Caco-2 (cell line): ENCODE data around the gene ADGRD1. TPM values are rescaled to one million over a fixed set of nuclear protein-coding genes. Genes with fewer than 3 reads are reported as not detected.

Experiments
- BruUV-seq: library from RNA; stranded (reverse); fragments of 400-500 nt; replicated peaks from 2 replicates; lab custom pipeline; 2021; lab: Mats Ljungman, UMichigan
- CTCF ChIA-PET: fragments of 300-600 bp; sonication (Branson Sonifier 250); formaldehyde crosslinking; loops from one replicate; lab custom pipeline; 2022; ENCODE audit warnings: antibody characterized with exemption; lab: Charles Lee
- POLR2A ChIA-PET: fragments of 300-600 bp; sonication (Branson Sonifier 250); formaldehyde crosslinking; loops from one replicate; lab custom pipeline; 2022; ENCODE audit warnings: antibody characterized with exemption; lab: Charles Lee
- DNase-seq, 2 experiments: peaks; one replicate each; pipeline versions ENCODE4 v3.0.0 to v3.0.0-alpha.2; 2020 to 2022
- H3K27me3 ChIP-seq: replicated peaks from 2 replicates; pipeline ENCODE4 v1.6.0; 2011; ENCODE audit warnings: low read length; ENCODE audit not compliant: control insufficient read depth, insufficient read depth
- H3K36me3 ChIP-seq: 2 replicates; pipeline ENCODE4 v1.5.1; 2011; ENCODE audit warnings: low read length; ENCODE audit not compliant: control insufficient read depth, insufficient read depth
- H3K4me1 ChIP-seq: fragments of 250-450 bp; sonication (Bioruptor Pico); 2 replicates; pipeline ENCODE4 v1.5.1; 2020; ENCODE audit warnings: mild to moderate bottlenecking
- H3K4me3 ChIP-seq: 2 replicates; pipeline ENCODE4 v1.5.1; 2011; ENCODE audit warnings: low read depth, mild to moderate bottlenecking, control low read depth, low read length
- H3K9me3 ChIP-seq: fragments of 250-450 bp; sonication (Bioruptor Pico); 2 replicates; pipeline ENCODE4 v1.5.1; 2020; ENCODE audit warnings: mild to moderate bottlenecking, moderate library complexity
- H3K27ac Mint-ChIP-seq: one replicate; pipeline ENCODE4 v1.8.0; 2022; ENCODE audit warnings: mixed read lengths; ENCODE audit not compliant: unreplicated experiment
- H3K27me3 Mint-ChIP-seq: one replicate; pipeline ENCODE4 v1.8.0; 2022; ENCODE audit warnings: mixed read lengths; ENCODE audit not compliant: insufficient read depth, unreplicated experiment
- H3K36me3 Mint-ChIP-seq: one replicate; pipeline ENCODE4 v1.8.0; 2022; ENCODE audit warnings: mild to moderate bottlenecking, mixed read lengths; ENCODE audit not compliant: insufficient read depth, unreplicated experiment
- H3K4me1 Mint-ChIP-seq: one replicate; pipeline ENCODE4 v1.8.0; 2022; ENCODE audit warnings: low read depth, mixed read lengths; ENCODE audit not compliant: unreplicated experiment
- H3K4me3 Mint-ChIP-seq: one replicate; pipeline ENCODE4 v1.8.0; 2022; ENCODE audit warnings: mild to moderate bottlenecking, moderate library complexity, mixed read lengths; ENCODE audit not compliant: unreplicated experiment
- H3K9me3 Mint-ChIP-seq: one replicate; pipeline ENCODE4 v1.8.0; 2022; ENCODE audit warnings: mixed read lengths; ENCODE audit not compliant: unreplicated experiment
- intact Hi-C: fragments of 100-400 bp; cut with micrococcal nuclease; formaldehyde crosslinking; loops from one replicate; pipeline ENCODE4 v1.10.0; 2022; ENCODE audit not compliant: unreplicated experiment
- total RNA-seq: library from RNA; stranded (reverse); gene quantifications from 2 replicates; pipeline ENCODE4 v1.2.3, GENCODE V29; 2022
- TF ChIP-seq, protein P1 (sequence below), 2 experiments: fragments of 200-600 bp in 1 of 2; IDR thresholded peaks; 1 replicate in 1 of 2; 2 replicates in 1 of 2; pipeline versions ENCODE4 v1.5.1 to v1.8.0; 2011 to 2022; ENCODE audit warnings: antibody characterized with exemption in 1 of 2, control low read depth in 1 of 2, inconsistent platforms in 1 of 2, low read depth in 1 of 2, low read length in 1 of 2, mild to moderate bottlenecking in 1 of 2, moderate library complexity in 1 of 2; ENCODE audit not compliant: insufficient read depth in 1 of 2, severe bottlenecking in 1 of 2, unreplicated experiment in 1 of 2

Gene ADGRD1
- total RNA-seq, 1 experiment from 2014 or later, result 3.6 TPM

- Mint-ChIP-seq H3K27me3 (peaks cover 12% of the 10 kb centered on the region), H3K4me1 (no peaks in the 10 kb centered on the region), H3K4me3 (no peak overlapping the region), H3K36me3 (no peaks in the 10 kb centered on the region), H3K27ac (no peak overlapping the region), H3K9me3 (no peaks in the 10 kb centered on the region)
- no peak overlapping the region for H3K4me3 ChIP-seq
- no TSS peak for BruUV-seq
- intact Hi-C loops, result no loop called here
- H3K36me3 ChIP-seq, result no peaks in the 10 kb centered on the region
- TF ChIP-seq, protein P1, sequence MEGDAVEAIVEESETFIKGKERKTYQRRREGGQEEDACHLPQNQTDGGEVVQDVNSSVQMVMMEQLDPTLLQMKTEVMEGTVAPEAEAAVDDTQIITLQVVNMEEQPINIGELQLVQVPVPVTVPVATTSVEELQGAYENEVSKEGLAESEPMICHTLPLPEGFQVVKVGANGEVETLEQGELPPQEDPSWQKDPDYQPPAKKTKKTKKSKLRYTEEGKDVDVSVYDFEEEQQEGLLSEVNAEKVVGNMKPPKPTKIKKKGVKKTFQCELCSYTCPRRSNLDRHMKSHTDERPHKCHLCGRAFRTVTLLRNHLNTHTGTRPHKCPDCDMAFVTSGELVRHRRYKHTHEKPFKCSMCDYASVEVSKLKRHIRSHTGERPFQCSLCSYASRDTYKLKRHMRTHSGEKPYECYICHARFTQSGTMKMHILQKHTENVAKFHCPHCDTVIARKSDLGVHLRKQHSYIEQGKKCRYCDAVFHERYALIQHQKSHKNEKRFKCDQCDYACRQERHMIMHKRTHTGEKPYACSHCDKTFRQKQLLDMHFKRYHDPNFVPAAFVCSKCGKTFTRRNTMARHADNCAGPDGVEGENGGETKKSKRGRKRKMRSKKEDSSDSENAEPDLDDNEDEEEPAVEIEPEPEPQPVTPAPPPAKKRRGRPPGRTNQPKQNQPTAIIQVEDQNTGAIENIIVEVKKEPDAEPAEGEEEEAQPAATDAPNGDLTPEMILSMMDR (IDR thresholded peaks at IDR 0.05; ENCODE audit: insufficient read depth in 1 of 2, low read depth in 1 of 2, low read length in 1 of 2, severe bottlenecking in 1 of 2, unreplicated experiment in 1 of 2), result no peak
- ChIA-PET CTCF (no interaction called here), POLR2A (no interaction called here)
- no peak for DNase-seq
- no peaks in the 10 kb centered on the region for H3K27me3 ChIP-seq
- H3K9me3 ChIP-seq, result no peaks in the 10 kb centered on the region; the same call in 1 of the 2 replicates
- H3K4me1 ChIP-seq, result no peaks in the 10 kb centered on the region
These were observed 223.2 kb downstream of the ADGRD1 start for GRCh38 chr12:131176926-131177325.

- Histone ChIP-seq H3K4me3 (no peak overlapping the region), H3K27me3 (no peaks in the 10 kb centered on the region), H3K4me1 (no peaks in the 10 kb centered on the region), H3K36me3 (no peaks in the 10 kb centered on the region), H3K9me3 (no peaks in the 10 kb centered on the region; the same call in 1 of the 2 replicates)
- BruUV-seq, result no TSS peak
- ChIA-PET POLR2A (no interaction called here), CTCF (no interaction called here)
- TF ChIP-seq, protein P1 (IDR thresholded peaks at IDR 0.05; ENCODE audit: insufficient read depth in 1 of 2, low read depth in 1 of 2, low read length in 1 of 2, severe bottlenecking in 1 of 2, unreplicated experiment in 1 of 2), result no peak
- DNase-seq, result no peak
- intact Hi-C loops, result no loop called here
- no peaks in the 10 kb centered on the region for H3K36me3 Mint-ChIP-seq
- H3K4me3 Mint-ChIP-seq, result no peak overlapping the region
- no peaks in the 10 kb centered on the region for H3K4me1 Mint-ChIP-seq
- H3K27me3 Mint-ChIP-seq, result peaks cover 12% of the 10 kb centered on the region
- H3K9me3 Mint-ChIP-seq, result no peaks in the 10 kb centered on the region
- H3K27ac Mint-ChIP-seq, result no peak overlapping the region
These were observed 223.9 kb downstream of the ADGRD1 start for GRCh38 chr12:131177599-131177998.

GRCh38 chr12:131187602-131188001 is 233.9 kb downstream of the ADGRD1 start:
- no peaks in the 10 kb centered on the region for H3K36me3 ChIP-seq
- no peaks in the 10 kb centered on the region for H3K4me1 ChIP-seq
- no peaks in the 10 kb centered on the region; the same call in 1 of the 2 replicates for H3K27me3 ChIP-seq
- intact Hi-C loops, result no loop called here
- Mint-ChIP-seq H3K36me3 (no peaks in the 10 kb centered on the region), H3K4me3 (no peak overlapping the region), H3K9me3 (peaks cover 13% of the 10 kb centered on the region), H3K4me1 (no peaks in the 10 kb centered on the region), H3K27me3 (no peaks in the 10 kb centered on the region), H3K27ac (no peak overlapping the region)
- no TSS peak for BruUV-seq
- peaks cover 7% of the 10 kb centered on the region; the same call in 1 of the 2 replicates for H3K9me3 ChIP-seq
- TF ChIP-seq, protein P1 (IDR thresholded peaks at IDR 0.05; ENCODE audit: insufficient read depth in 1 of 2, low read depth in 1 of 2, low read length in 1 of 2, severe bottlenecking in 1 of 2, unreplicated experiment in 1 of 2), result no peak
- DNase-seq, result no peak
- POLR2A ChIA-PET, result no interaction called here
- H3K4me3 ChIP-seq, result no peak overlapping the region
- CTCF ChIA-PET, result no interaction called here
